Thymus (tissue), 11 donors: ENCODE data around the gene ARHGAP33. TPM values are rescaled to one million over a fixed set of nuclear protein-coding genes. Genes with fewer than 3 reads are reported as not detected.

Experiments used
- DNase-seq, 9 donors: peaks; one replicate each; pipeline ENCODE4 v3.0.0-alpha.2; 2013; ENCODE audit warnings: low spot score in 9 of 9, low read depth in 6 of 9, missing footprints in 1 of 9
- H3K27ac ChIP-seq, 2 donors: one replicate each; pipeline ENCODE4 v1.5.1; 2013; ENCODE audit warnings: control low read depth in 1 of 2, low read depth in 1 of 2, low read length in 1 of 2, mild to moderate bottlenecking in 1 of 2, moderate library complexity in 1 of 2
- H3K27me3 ChIP-seq, 2 donors: one replicate each; pipeline ENCODE4 v1.5.1; 2013; ENCODE audit warnings: low read length in 1 of 2; ENCODE audit not compliant: control insufficient read depth in 2 of 2, insufficient read depth in 1 of 2
- H3K36me3 ChIP-seq, 2 donors: one replicate each; pipeline ENCODE4 v1.5.1; 2013; ENCODE audit warnings: low read length in 1 of 2, mild to moderate bottlenecking in 1 of 2, moderate library complexity in 1 of 2; ENCODE audit not compliant: control insufficient read depth in 2 of 2, insufficient read depth in 2 of 2
- H3K4me1 ChIP-seq, 2 donors: one replicate each; pipeline ENCODE4 v1.5.1; 2013; ENCODE audit warnings: low read length in 2 of 2; ENCODE audit not compliant: control insufficient read depth in 2 of 2, insufficient read depth in 2 of 2
- H3K4me3 ChIP-seq, 2 donors: one replicate each; pipeline ENCODE4 v1.5.1; 2013; ENCODE audit warnings: low read length in 2 of 2, control low read depth in 1 of 2, mild to moderate bottlenecking in 1 of 2
- H3K9me3 ChIP-seq, 2 donors: one replicate each; pipeline ENCODE4 v1.5.1; 2013; ENCODE audit warnings: low read length in 1 of 2, mild to moderate bottlenecking in 1 of 2; ENCODE audit not compliant: control insufficient read depth in 2 of 2, insufficient read depth in 1 of 2
- WGBS: extraction: QIAGEN DNeasy Blood & Tissue Kit; methylation state at CpG from one replicate; pipeline ENCODE4 v1.1.7; 2013; 5-methylcytosine and 5-hydroxymethylcytosine counted together
- polyA plus RNA-seq: library from polyadenylated mRNA; stranded (reverse); fragments of 200-250 nt; gene quantifications from one replicate; pipeline ENCODE4 v1.2.3, GENCODE V29; 2013
- total RNA-seq: library from RNA; stranded (reverse); fragments of 120-200 nt; gene quantifications from one replicate; pipeline ENCODE4 v1.2.4, GENCODE V29; 2013
- donor health status: healthy.

The ARHGAP33 gene
- total and polyA plus RNA-seq, 2 donors, result 1.5 to 18.6 TPM

DNA sequence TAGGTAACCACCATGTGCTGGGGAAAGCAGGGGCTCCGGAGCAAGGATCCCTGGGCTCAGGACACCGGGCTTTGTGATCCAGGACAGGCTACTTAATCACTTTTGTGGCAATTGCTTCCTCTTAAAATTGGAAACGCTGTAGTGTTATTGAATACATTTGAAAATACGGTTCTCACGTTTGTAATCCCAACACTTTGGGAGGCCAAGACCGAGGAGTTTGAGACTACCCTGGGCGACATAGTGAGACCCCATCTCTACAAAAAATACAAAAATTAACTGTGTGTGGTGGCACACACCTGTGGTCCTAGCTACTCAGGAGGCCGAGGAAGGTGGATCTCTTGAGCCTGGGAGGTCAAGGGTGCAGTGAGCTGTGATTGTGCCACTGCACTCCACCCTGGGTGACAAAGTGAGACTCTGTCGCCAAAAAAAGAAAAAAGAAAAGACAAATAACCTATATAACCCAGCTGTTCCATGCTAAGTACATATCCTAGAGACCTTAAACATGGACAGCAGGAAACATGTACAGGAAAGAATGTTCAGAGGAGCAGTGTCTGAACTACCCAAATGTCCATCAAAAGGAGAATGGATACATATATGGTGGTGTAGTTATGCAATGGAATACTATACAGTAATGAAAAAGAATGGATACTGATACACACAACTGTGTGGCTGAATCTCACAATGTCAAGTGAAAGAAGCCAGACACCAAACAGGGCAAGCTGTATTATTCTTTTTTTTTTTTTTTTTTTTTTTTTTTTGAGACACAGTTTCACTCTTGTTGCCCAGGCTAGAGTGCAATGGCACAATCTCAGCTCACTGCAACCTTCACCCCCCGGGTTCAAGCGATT is 37.9 kb downstream of the ARHGAP33 start:
- no peak overlapping the region for H3K4me3 ChIP-seq
- no peaks in the 10 kb centered on the region for H3K9me3 ChIP-seq
- H3K27me3 ChIP-seq, result no peaks in the 10 kb centered on the region
- WGBS, result 93% methylated on average over 11 of the region's 11 CpGs
- DNase-seq, result no peak
- no peaks in the 10 kb centered on the region for H3K36me3 ChIP-seq
- no peak overlapping the region for H3K27ac ChIP-seq
- no peaks in the 10 kb centered on the region for H3K4me1 ChIP-seq

DNA sequence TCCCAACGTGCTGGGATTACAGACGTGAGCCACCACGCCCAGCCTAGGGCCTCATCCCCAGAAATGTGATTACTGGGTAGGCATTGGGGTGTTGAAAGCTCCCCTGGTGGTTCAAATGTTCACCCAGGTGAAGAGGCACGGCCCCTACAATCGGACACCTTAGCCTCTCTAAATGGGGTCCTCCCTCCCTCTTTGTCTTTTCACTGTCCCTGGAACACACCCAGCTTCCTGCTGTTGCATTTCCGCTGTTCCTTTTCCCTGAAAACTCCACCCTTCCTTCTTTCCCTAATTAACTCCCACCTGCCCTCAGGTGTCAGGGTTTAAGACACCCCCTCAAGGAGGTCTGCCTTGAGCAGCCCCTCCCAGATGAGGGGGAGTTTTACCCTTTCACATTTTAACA is 40.9 kb downstream of the ARHGAP33 start:
- H3K27ac ChIP-seq, result no peak overlapping the region
- H3K4me1 ChIP-seq, result no peaks in the 10 kb centered on the region
- no peak overlapping the region for H3K4me3 ChIP-seq
- WGBS, result 51% methylated on average over 6 of the region's 6 CpGs
- H3K9me3 ChIP-seq, result no peaks in the 10 kb centered on the region
- no peaks in the 10 kb centered on the region for H3K27me3 ChIP-seq
- no peak for DNase-seq
- no peaks in the 10 kb centered on the region for H3K36me3 ChIP-seq

DNA sequence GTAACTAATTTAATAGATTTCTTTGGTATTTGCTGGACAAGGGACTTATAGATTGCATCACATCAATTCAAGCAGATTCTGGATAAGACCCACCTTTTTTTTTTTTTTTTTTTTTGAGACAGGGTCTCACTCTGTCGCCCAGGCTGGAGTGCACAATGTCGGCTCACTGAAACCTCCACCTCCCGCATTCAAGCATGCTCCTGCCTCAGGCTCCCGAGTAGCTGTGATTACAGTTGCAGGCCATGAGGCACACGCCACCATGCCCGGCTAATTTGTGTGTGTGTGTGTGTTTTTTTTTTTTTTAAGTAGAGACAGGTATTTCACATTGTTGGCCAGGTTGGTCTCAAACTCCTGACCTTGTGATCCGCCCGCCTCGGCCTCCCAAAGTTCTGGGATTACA is 41.5 kb downstream of the ARHGAP33 start:
- H3K27me3 ChIP-seq, result no peaks in the 10 kb centered on the region
- WGBS, result 91% methylated on average over 9 of the region's 9 CpGs
- H3K9me3 ChIP-seq, result no peaks in the 10 kb centered on the region
- no peaks in the 10 kb centered on the region for H3K4me1 ChIP-seq
- no peak overlapping the region for H3K4me3 ChIP-seq
- no peaks in the 10 kb centered on the region for H3K36me3 ChIP-seq
- H3K27ac ChIP-seq, result no peak overlapping the region
- no peak for DNase-seq

DNA sequence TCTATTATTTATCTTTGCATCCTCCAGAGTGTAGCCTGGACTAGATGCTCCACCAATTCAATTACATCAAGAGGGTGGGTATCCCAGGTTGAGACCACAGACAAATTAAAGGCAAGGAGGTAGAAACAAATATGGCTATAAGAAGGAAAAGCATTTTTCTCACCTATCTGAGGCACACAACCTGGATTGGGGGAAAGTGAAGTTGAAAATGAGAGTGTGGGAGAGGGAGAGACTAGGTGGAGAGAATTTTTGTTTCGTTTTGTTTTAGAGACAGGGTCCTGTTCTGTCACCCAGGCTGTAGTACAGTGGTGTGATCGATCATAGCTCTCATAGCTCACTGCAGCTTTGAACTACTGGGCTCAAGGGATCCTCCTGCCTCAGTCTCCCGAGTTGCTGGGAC is 43.1 kb downstream of the ARHGAP33 start:
- Histone ChIP-seq H3K27ac (no peak overlapping the region), H3K4me1 (no peaks in the 10 kb centered on the region), H3K27me3 (no peaks in the 10 kb centered on the region), H3K36me3 (no peaks in the 10 kb centered on the region), H3K9me3 (no peaks in the 10 kb centered on the region), H3K4me3 (no peak overlapping the region)
- no peak for DNase-seq
- WGBS, result 87% methylated on average over 3 of the region's 3 CpGs

DNA sequence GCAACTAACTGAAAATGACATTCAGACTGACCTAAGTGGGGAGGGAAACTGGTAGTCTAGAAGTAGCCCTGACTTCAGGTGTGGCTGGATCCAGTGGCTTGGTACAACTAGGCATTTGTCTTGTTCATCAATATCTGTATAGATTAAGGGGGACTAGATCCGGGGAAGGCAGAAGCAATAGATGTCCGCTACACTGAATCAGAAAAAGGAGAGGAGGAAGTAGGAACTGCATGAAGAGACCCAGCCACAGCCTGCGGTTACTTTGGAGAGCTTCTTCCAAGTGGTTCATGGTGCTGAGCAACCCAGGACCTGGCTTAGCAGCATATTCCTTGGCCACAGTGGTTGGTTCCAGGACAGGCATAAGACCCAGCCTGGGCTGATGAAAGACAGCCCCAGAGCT is 47.2 kb downstream of the ARHGAP33 start:
- Histone ChIP-seq H3K9me3 (no peaks in the 10 kb centered on the region), H3K4me3 (no peak overlapping the region), H3K27ac (no peak overlapping the region), H3K27me3 (no peaks in the 10 kb centered on the region), H3K4me1 (no peaks in the 10 kb centered on the region), H3K36me3 (no peaks in the 10 kb centered on the region)
- no peak for DNase-seq
- 64% methylated on average over 3 of the region's 3 CpGs for WGBS

DNA sequence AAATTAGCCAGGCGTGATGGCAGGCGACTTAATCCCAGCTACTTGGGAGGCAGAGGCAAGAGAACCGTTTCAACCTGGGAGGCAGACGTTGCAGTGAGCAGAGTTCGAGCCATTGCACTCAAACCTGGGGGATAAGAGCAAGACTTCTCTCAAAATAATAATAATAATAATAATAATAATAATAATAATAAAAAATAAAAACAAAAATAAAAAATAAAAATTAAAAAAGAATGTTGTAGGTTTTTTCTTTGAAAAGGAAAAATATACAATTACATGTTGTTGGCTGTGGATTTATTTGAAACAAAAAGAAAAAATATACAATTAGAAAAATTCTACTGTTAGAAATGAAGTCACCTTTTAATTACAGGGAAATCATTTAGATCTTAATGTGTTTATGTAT is 48.8 kb downstream of the ARHGAP33 start:
- no peaks in the 10 kb centered on the region for H3K27me3 ChIP-seq
- H3K9me3 ChIP-seq, result no peaks in the 10 kb centered on the region
- no peaks in the 10 kb centered on the region for H3K4me1 ChIP-seq
- no peak overlapping the region for H3K27ac ChIP-seq
- DNase-seq, result no peak
- no peak overlapping the region for H3K4me3 ChIP-seq
- no peaks in the 10 kb centered on the region for H3K36me3 ChIP-seq
- 90% methylated on average over 5 of the region's 5 CpGs for WGBS

DNA sequence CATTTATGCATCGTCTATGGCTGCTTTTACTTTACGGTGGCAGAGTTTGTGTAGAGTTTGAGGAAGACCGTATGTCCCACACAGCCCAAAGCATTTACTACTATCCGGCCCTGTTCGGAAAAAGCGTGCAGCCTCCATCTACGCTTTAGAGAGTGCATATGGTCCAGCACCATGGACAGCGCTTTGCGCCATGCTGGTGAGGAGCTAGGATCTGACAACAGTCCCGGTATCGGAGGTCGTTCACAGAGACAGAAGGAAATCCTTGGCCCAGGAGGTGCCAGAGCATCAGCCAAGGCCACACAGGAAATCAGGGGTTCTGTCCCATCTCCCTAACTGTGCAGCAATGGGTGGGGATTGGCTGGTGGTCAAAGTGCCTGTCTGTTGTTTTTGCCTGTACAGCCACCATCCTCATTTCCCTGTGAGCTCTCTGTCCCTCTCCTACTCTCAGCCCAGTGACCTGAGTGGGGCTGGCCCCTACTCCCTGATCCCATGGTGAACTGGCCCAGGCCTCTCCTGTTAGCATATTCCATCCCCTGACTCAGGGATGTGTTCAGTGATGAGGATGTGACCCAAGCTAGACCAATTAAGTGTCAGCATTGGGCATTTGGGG is 53.4 kb downstream of the ARHGAP33 start:
- 18% methylated on average over 12 of the region's 12 CpGs for WGBS
- Histone ChIP-seq H3K9me3 (no peaks in the 10 kb centered on the region), H3K36me3 (no peaks in the 10 kb centered on the region), H3K27me3 (no peaks in the 10 kb centered on the region), H3K4me1 (no peaks in the 10 kb centered on the region), H3K4me3 (no peak overlapping the region), H3K27ac (no peak overlapping the region)
- DNase-seq, result peak; percentile 38 to 79 (median 64)

DNA sequence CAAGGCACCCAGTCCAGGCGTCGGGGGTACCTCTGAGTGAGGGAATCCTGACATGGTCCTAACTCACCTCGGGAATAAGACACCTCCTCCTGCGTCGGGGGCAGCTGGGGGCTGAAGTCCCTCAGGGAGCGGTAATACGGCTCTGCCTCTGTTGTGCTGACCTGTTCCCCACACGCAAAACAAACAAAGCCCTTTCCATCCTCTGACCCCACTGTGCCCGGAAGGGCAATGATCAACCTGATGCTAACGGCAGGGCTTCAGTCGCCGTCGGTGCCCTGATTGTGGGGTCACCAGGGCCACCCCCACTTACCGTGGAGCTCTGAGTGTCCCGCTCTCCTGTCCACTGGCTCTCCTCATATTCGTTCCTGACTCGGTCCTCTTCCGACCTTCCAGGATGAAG is 55.6 kb downstream of the ARHGAP33 start:
- no peaks in the 10 kb centered on the region for H3K27me3 ChIP-seq
- no peaks in the 10 kb centered on the region for H3K4me1 ChIP-seq
- no peaks in the 10 kb centered on the region for H3K36me3 ChIP-seq
- 88% methylated on average over 18 of the region's 18 CpGs for WGBS
- H3K4me3 ChIP-seq, result no peak overlapping the region
- no peak overlapping the region for H3K27ac ChIP-seq
- no peak for DNase-seq
- H3K9me3 ChIP-seq, result no peaks in the 10 kb centered on the region

DNA sequence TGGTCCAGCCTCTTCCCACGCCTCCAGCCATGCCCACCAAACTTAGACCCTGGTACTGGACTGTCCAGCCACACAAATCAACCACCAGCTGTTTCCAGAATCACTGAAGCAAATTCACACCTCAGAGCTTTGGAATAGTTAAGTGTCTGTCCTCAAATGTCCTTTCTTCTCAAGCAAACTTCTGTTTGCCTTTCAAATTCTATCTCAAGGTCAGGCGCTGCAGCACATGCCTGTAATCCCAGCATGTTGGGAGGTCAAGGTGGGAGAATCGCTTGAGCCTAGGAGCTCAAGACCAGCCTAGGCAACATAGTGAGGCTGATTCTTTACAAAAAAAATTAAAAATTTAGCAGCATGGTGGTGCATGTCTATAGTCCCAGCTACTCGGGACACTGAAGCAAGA is 56.7 kb downstream of the ARHGAP33 start:
- Histone ChIP-seq H3K27me3 (no peaks in the 10 kb centered on the region), H3K36me3 (no peaks in the 10 kb centered on the region), H3K27ac (no peak overlapping the region), H3K4me1 (no peaks in the 10 kb centered on the region), H3K4me3 (no peak overlapping the region), H3K9me3 (no peaks in the 10 kb centered on the region)
- DNase-seq, result no peak
- WGBS, result 87% methylated on average over 4 of the region's 4 CpGs
